Activated T-cell treated with anti-CD3 and anti-CD28 coated beads, Interleukin-2, amount 50 U/mL, for 48 hours (primary cell): ENCODE data around the gene MCL1.
"Not testable (repeated sequence)": the region's sequence is repeated elsewhere in the genome, so short reads cannot be mapped to it uniquely, and the experiment has no call there.

Source experiments
- DNase-seq, 2 experiments: peaks; one replicate each; pipeline ENCODE4 v3.0.0-alpha.2; 2020

MCL1 gene

GRCh38 chr1:150567717-150568593, 11.5 kb downstream of the MCL1 start:
- DNase-seq, result peak; percentile 82 to 84

- no peak for DNase-seq
Measured at GRCh38 chr1:150567341-150567716, 12.1 kb downstream of the MCL1 start.

- DNase-seq, result no peak
Measured at GRCh38 chr1:150566589-150567340, 12.6 kb downstream of the MCL1 start.

- DNase-seq, result not testable (repeated sequence)
Measured at GRCh38 chr1:150565240-150565991, 14.0 kb downstream of the MCL1 start.

- no peak for DNase-seq
Measured at GRCh38 chr1:150564051-150564991, 15.1 kb downstream of the MCL1 start.

GRCh38 chr1:150563340-150564038, 15.9 kb downstream of the MCL1 start:
- DNase-seq, result peak; percentile 54 to 66

- peak; percentile 82 to 84 for DNase-seq
Measured at GRCh38 chr1:150562446-150563339, 16.7 kb downstream of the MCL1 start.

GRCh38 chr1:150561974-150562445, 17.4 kb downstream of the MCL1 start:
- peak; percentile 91 to 95 for DNase-seq

GRCh38 chr1:150561254-150561973, 18.0 kb downstream of the MCL1 start:
- DNase-seq, result peak; percentile 87

GRCh38 chr1:150560576-150561253, 18.7 kb downstream of the MCL1 start:
- DNase-seq, result peak; percentile 93

- peak; percentile 88 for DNase-seq
Measured at GRCh38 chr1:150560011-150560438, 19.4 kb downstream of the MCL1 start.

- no peak for DNase-seq
Measured at GRCh38 chr1:150559656-150560010, 19.8 kb downstream of the MCL1 start.

GRCh38 chr1:150558761-150559655, 20.4 kb downstream of the MCL1 start:
- no peak for DNase-seq

- DNase-seq, result no peak
Measured at GRCh38 chr1:150558303-150558704, 21.1 kb downstream of the MCL1 start.

- DNase-seq, result no peak
Measured at GRCh38 chr1:150557813-150558212, 21.6 kb downstream of the MCL1 start.

GRCh38 chr1:150557065-150557600, 22.3 kb downstream of the MCL1 start:
- no peak for DNase-seq
